ENCODE data around the gene DLGAP1. TPM values are rescaled to one million over a fixed set of nuclear protein-coding genes. Genes with fewer than 3 reads are reported as not detected.

Gene DLGAP1
- total RNA-seq, 1 donor from 2014 or later = 18.5 TPM

DNA sequence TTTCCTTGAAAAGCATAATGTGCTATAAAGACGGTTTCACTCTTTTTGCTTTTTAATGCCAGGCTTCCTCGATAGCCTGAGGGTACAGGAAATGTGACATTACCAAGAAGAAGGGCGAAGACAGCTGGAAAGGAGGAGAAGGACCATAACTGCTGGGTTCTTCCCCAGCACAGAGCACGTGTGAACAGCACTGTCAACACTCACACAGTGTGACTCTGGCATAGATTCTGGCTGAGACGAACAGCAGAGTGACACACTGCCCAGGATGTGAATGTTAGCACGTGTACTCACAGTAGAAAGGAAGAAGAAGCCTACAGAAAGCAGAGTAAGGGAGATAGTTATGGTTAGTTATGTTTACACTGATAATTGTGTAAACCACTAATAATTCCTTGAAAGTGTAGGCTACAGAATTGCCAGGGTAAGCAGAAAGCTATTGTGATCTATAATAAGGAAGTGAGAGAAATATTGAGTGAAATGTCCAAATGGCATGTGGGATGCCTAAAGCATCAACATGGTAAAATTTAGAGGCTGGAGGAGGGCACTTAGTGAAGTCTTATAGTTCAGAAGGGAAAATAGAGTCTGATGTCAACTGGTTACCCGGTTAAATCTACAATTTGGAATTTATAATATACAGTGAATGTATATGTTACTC lies 198.2 kb downstream of the DLGAP1 start:
- Histone ChIP-seq H3K9me3 (ENCODE audit: low read depth) (no peaks in the 10 kb centered on the region), H3K4me3 (no peak overlapping the region), H4K20me1 (ENCODE audit: low read depth) (no peaks in the 10 kb centered on the region), H3K9ac (no peak overlapping the region), H3K4me2 (no peak overlapping the region), H3F3A (ENCODE audit: low read depth) (peaks cover 17% of the 10 kb centered on the region), H3K27ac (no peak overlapping the region), H3K79me2 (ENCODE audit: low read depth) (peaks cover 28% of the 10 kb centered on the region), H3K4me1 (peaks cover 43% of the 10 kb centered on the region), H2AFZ (replicated peaks) (no peak overlapping the region), H3K36me3 (no peaks in the 10 kb centered on the region), H3K27me3 (no peaks in the 10 kb centered on the region)
- H3K27ac Mint-ChIP-seq = no peak overlapping the region
- H3K36me3 Mint-ChIP-seq = no peaks in the 10 kb centered on the region
- H3K4me3 Mint-ChIP-seq = no peak overlapping the region
- TF ChIP-seq EZH2phosphoT487 (IDR thresholded peaks at IDR 0.05) (no peak), EZH2 (IDR thresholded peaks at IDR 0.05) (no peak)
- TF ChIP-seq, protein P1, sequence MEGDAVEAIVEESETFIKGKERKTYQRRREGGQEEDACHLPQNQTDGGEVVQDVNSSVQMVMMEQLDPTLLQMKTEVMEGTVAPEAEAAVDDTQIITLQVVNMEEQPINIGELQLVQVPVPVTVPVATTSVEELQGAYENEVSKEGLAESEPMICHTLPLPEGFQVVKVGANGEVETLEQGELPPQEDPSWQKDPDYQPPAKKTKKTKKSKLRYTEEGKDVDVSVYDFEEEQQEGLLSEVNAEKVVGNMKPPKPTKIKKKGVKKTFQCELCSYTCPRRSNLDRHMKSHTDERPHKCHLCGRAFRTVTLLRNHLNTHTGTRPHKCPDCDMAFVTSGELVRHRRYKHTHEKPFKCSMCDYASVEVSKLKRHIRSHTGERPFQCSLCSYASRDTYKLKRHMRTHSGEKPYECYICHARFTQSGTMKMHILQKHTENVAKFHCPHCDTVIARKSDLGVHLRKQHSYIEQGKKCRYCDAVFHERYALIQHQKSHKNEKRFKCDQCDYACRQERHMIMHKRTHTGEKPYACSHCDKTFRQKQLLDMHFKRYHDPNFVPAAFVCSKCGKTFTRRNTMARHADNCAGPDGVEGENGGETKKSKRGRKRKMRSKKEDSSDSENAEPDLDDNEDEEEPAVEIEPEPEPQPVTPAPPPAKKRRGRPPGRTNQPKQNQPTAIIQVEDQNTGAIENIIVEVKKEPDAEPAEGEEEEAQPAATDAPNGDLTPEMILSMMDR (IDR thresholded peaks at IDR 0.05) = no peak
- peaks cover 2% of the 10 kb centered on the region for H3K27me3 Mint-ChIP-seq (ENCODE audit: insufficient read depth, low read depth)
- DNase-seq (ENCODE audit: low spot score) = no peak
- H3K4me1 Mint-ChIP-seq = peaks cover 37% of the 10 kb centered on the region
- no peaks in the 10 kb centered on the region for H3K9me3 Mint-ChIP-seq

DNA sequence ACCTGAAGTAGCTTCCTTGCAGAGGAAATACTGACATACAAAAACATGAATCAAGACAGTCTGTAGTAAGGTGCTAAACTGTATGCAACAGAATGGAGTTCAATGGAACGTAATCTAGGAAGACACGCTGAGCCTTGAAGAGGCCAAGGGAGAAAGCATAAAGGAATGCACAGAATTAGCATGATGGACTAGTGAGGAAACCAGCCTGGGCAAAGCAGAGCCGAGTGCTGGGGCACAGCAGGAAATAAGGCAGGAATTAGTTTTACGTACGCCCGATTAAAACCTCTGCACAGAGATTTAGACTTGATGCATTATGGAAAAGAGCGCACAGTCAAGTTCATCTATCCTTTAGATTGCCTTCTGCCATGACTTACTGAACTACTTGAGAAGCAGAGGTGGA lies 200.3 kb downstream of the DLGAP1 start:
- Histone ChIP-seq H3K79me2 (ENCODE audit: low read depth) (peaks cover 27% of the 10 kb centered on the region), H4K20me1 (ENCODE audit: low read depth) (no peaks in the 10 kb centered on the region), H2AFZ (replicated peaks) (no peak overlapping the region), H3K9ac (no peak overlapping the region), H3F3A (ENCODE audit: low read depth) (peaks cover 17% of the 10 kb centered on the region), H3K4me3 (no peak overlapping the region), H3K36me3 (no peaks in the 10 kb centered on the region), H3K27me3 (no peaks in the 10 kb centered on the region), H3K4me1 (peaks cover 40% of the 10 kb centered on the region), H3K4me2 (peak overlapping the region; percentile 9), H3K27ac (no peak overlapping the region), H3K9me3 (ENCODE audit: low read depth) (no peaks in the 10 kb centered on the region)
- Mint-ChIP-seq H3K4me3 (no peak overlapping the region), H3K4me1 (peaks cover 42% of the 10 kb centered on the region), H3K27me3 (ENCODE audit: insufficient read depth, low read depth) (peaks cover 2% of the 10 kb centered on the region), H3K27ac (no peak overlapping the region), H3K9me3 (no peaks in the 10 kb centered on the region), H3K36me3 (no peaks in the 10 kb centered on the region)
- peak; percentile 31 for DNase-seq (ENCODE audit: low spot score)
- no peak for TF ChIP-seq EZH2 (IDR thresholded peaks at IDR 0.05)
- TF ChIP-seq, protein P1 (IDR thresholded peaks at IDR 0.05) = no peak
- no peak for TF ChIP-seq EZH2phosphoT487 (IDR thresholded peaks at IDR 0.05)

DNA sequence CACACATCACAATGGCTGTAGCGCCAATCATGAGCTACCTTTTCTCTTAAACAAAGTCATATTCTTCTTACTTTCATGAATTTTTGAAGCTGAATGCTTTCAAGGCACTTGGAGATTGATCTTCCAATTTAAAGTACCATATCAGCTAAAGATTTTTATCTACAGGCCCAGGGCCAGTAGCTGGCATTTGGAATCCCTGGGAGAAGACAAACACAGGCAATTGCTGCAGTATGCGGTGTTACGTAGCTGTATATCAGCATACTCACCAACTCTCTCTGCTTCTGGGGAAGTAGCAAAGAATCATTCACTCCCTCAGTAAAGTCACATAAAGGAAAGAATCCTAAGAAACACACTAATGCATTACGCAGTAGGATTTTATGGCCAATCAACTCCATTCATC lies 202.3 kb downstream of the DLGAP1 start:
- Histone ChIP-seq H3K27ac (no peak overlapping the region), H3K36me3 (no peaks in the 10 kb centered on the region), H4K20me1 (ENCODE audit: low read depth) (no peaks in the 10 kb centered on the region), H3K4me1 (peaks cover 26% of the 10 kb centered on the region), H3K27me3 (no peaks in the 10 kb centered on the region), H2AFZ (replicated peaks) (no peak overlapping the region), H3K9ac (no peak overlapping the region), H3K9me3 (ENCODE audit: low read depth) (no peaks in the 10 kb centered on the region), H3K4me2 (no peak overlapping the region), H3F3A (ENCODE audit: low read depth) (peaks cover 4% of the 10 kb centered on the region), H3K4me3 (no peak overlapping the region), H3K79me2 (ENCODE audit: low read depth) (peaks cover 14% of the 10 kb centered on the region)
- Mint-ChIP-seq H3K9me3 (no peaks in the 10 kb centered on the region), H3K4me1 (peaks cover 34% of the 10 kb centered on the region), H3K27me3 (ENCODE audit: insufficient read depth, low read depth) (peaks cover 2% of the 10 kb centered on the region), H3K4me3 (no peak overlapping the region), H3K27ac (no peak overlapping the region), H3K36me3 (no peaks in the 10 kb centered on the region)
- DNase-seq (ENCODE audit: low spot score) = no peak
- TF ChIP-seq, protein P1 (IDR thresholded peaks at IDR 0.05) = no peak
- TF ChIP-seq EZH2phosphoT487 (IDR thresholded peaks at IDR 0.05) (no peak), EZH2 (IDR thresholded peaks at IDR 0.05) (no peak)
